ENCODE measurements around the gene CCL1. TPM values are rescaled to one million over a fixed set of nuclear protein-coding genes. Genes with fewer than 3 reads are reported as not detected.

CCL1 gene, protein sequence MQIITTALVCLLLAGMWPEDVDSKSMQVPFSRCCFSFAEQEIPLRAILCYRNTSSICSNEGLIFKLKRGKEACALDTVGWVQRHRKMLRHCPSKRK
- not detected in 2 replicates for total RNA-seq (2014; rRNA removed; shearing (Covaris generic))

DNA sequence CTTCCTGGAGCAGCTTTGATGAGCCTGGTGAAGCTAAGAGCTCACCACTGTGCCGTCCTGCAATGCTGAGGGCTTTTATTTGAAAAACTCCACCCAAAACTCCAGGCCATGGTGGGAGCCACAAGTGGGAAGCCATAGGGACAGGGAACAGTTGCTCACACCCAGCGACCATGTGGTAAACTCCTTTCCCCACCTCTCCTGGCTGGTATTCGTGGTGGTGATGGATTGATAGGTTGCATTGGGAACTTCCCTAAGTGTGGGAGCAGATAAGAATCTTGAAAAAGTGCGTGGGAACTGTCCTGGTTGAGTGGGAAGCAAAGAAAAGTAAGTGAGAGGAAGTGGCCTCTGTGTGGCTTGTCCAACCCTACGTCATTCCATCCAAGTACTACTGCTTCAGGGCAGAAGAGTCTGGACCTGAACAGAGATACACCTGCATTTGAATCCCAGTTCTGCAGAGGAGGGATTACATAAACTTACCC is at the start of gene CCL1:
Gene CCL1 (minus strand): TSS at position 51 of the 479 bp plus-strand sequence. CDS start 72 bp downstream, outside the sequence.
- no peak for DNase-seq (ENCODE audit: low read depth)

- no peak for DNase-seq (ENCODE audit: low read depth)
Observed at GRCh38 chr17:34412534-34412933, 49.5 kb upstream of the CCL1 start.

GRCh38 chr17:34411646-34412421 is 48.8 kb upstream of the CCL1 start:
- DNase-seq (ENCODE audit: low read depth) = no peak

- no peak for DNase-seq (ENCODE audit: low read depth)
Observed at GRCh38 chr17:34409352-34409751, 46.3 kb upstream of the CCL1 start.

DNA sequence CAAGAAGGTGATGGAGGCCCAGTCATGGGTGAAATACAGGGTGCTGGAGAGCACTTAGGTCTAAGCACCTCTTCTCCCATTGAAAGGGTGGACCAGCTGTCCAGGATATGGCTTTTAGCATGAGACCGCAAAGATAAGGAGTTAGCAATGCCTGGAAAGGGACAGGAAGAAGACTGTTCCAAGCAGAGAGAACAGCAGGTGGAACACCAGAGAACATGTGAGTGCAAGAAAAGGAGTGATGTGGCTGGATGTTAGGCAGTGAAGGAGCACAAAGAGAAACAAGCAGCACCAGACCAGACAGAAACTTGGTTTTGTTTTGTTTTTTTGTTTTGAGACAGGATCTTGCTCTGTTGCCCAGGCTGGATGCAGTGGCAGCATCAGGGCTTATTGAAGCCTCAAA is 45.4 kb upstream of the CCL1 start:
- DNase-seq (ENCODE audit: low read depth) = no peak

GRCh38 chr17:34406226-34406625 is 43.2 kb upstream of the CCL1 start:
- peak; percentile 4 for DNase-seq (ENCODE audit: low read depth)

DNA sequence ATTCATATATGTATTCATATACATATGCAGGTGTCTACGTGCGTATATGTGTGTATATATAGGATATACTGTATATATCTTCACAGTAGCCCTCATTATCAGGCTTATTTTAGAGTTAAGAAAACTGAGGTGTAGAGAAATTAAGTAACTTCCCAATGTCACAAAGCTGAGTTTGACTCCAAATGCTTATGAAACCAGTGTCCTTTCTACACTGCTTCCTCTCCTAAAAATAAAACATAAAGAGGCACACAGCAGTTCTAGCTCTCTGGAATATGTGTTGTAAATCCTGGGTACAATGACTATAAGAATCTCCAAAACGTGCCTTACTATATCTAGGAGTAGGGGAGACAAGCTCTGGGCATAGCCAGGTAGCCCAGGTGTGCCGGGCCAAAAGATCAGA is 40.0 kb upstream of the CCL1 start:
- DNase-seq (ENCODE audit: low read depth) = no peak

DNA sequence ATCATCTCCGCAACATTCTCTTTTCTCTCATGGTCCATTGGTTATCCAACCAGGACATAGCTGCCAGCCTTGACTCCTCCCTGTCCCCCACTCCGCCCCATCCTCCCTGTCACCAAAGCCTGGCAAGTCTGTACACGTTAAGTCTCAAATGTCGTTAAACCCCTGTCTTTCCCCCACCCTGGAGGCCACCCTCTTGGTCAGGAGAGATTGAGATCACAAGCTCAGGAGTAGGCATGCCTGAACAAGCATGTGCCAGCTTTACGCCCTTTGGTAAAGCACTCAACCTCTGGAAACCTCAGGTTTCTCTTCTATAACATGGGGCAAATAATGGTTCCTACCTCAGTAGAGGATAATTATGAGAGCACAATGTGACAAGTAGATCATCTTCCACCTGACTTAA is 38.1 kb upstream of the CCL1 start:
- no peak for DNase-seq (ENCODE audit: low read depth)

- no peak for DNase-seq (ENCODE audit: low read depth)
Observed at GRCh38 chr17:34400301-34400931, 37.4 kb upstream of the CCL1 start.

DNA sequence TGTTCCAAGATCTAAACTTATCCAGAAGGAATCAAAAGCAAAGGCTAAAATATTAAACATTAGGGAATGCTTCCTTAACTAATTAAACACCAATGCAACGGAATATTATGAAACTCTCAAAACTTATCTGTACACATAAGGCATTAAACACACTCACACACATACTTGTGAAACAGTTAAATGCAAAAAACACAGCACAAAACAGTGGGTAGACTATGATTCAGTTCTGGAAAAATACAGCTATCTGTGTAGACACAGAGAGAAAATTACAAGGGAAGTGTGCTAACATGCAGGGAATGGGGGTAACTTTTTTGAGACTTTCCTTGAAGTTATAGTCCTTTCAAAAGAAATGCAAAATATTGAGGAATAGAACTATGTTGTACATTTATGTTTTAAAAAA is 36.7 kb upstream of the CCL1 start:
- no peak for DNase-seq (ENCODE audit: low read depth)

DNA sequence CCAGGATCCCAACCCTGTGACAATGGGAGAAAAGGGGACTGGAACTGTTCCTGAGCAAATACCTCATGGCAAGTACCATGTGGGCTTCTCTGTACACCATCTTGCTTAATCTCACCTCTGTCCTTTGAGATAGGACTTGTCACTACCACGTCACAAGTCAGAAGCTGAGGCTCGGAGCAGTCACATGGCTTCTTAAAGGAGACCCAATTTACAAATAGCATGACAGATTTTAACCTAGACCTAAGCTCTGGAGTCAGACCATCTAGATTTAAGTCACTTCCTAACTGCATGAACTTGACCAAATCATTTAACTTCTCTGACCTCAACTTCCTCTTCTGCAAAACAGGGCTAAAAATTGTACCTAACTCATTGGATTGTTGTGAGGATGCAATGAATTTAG is 36.0 kb upstream of the CCL1 start:
- DNase-seq (ENCODE audit: low read depth) = no peak

DNA sequence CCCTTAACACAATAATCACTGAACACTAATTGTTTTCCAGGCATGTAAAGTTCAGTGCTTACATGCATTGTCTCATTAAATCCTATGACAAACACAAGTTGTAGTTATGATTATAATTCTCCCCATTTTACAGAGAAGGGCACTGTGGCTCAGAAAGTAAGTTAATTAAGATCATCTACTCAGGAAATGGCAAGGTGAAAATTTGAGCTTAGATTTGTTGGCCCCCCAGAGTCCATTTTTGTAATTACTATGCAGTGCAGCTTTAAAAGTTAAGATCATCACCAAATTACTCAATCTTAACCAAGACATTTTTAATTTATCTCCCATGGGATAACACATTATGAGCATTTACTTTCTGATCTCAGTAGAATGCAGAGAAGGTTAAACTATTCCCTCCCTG is 34.2 kb upstream of the CCL1 start:
- DNase-seq (ENCODE audit: low read depth) = no peak

DNA sequence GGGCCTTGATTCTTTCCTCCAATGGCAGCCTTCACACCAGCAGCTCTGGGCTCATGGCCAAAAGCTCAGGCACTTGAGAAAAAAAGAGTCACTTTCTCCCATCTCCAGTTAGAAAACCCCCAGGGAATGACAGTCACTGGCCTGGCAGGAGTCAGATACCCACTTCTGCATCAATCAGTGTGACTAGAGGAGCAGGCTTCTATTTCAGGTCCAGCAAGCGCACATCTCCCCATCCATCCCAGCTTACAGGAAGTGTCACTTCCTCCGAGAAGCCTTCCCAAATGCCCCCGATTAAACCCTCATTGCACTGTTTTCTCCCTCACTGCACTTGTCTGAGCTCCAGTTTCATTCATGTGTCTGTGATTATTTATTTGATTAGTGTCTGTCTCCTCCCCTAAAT is 30.4 kb upstream of the CCL1 start:
- no peak for DNase-seq (ENCODE audit: low read depth)

GRCh38 chr17:34391241-34391640 is 28.2 kb upstream of the CCL1 start:
- no peak for DNase-seq (ENCODE audit: low read depth)

GRCh38 chr17:34390649-34391048 is 27.6 kb upstream of the CCL1 start:
- DNase-seq (ENCODE audit: low read depth) = no peak

DNA sequence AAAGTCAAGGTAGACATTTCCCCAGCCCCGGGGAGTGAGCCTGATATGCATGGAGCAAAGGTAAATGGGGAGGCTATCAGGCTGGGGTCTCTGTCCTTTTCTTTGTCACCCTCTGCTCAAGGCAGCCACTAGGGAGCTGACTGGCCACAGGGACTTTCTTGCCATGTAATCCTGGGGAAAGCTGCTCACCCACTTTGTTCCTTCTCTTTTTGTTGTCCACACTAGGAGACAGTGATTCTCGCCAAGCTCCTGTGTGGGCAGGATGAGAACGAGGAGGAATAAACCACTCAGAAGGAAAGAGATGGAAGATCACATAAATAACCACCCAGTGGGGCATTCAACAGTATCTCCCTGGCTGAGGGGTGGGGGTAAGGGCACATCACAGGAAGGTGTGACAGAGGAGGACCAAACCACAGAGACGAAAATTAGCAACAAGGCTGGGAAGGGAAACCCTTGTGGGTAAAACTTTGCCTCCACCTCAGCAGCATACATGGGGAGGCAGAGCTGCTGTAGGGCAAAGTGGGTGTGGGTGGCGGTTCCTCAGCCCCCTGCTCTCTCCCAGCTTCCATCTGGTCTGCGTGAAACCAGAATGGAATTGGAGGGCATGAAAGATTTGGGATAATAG is 26.2 kb upstream of the CCL1 start:
- DNase-seq (ENCODE audit: low read depth) = no peak

GRCh38 chr17:34387566-34387965 is 24.5 kb upstream of the CCL1 start:
- DNase-seq (ENCODE audit: low read depth) = no peak

GRCh38 chr17:34386697-34387550 is 23.9 kb upstream of the CCL1 start:
- DNase-seq (ENCODE audit: low read depth) = peak; percentile 70

- DNase-seq (ENCODE audit: low read depth) = no peak
Observed at GRCh38 chr17:34386343-34386696, 23.3 kb upstream of the CCL1 start.

GRCh38 chr17:34384822-34385605 is 22.0 kb upstream of the CCL1 start:
- DNase-seq (ENCODE audit: low read depth) = peak; percentile 60

DNA sequence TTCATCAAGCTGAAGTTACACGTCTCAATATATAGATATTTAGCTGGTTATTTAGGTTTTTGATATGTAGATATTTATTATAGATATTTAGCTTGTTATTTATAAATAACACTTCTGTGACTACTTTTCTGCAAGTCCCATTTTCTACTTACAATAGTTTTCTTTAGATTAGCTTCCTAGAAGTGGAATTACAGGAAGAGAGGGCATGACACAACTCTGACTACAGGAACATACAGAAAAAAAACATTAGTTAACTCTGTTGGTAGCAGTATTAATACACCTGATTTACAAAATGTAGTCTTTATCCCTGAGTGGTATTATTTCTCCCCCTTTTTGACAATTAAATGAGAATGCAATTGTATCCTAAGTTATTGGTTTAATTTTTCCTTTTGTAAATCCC is 21.2 kb upstream of the CCL1 start:
- no peak for DNase-seq (ENCODE audit: low read depth)

Measured in M059J (cell line).